ENCODE data around the gene SRSF3.

- TF ChIP-seq POLR2AphosphoS5 (IDR thresholded peaks at IDR 0.05; ENCODE audit: borderline replicate concordance, low read depth, low read length) (no peak), EZH2 (IDR thresholded peaks at IDR 0.05) (no peak), FOXP2 (optimal IDR thresholded peaks at IDR 0.05; ENCODE audit: control extremely low read depth, extremely low read length, insufficient read depth) (no peak)
Measured at GRCh38 chr6:36631326-36632011, 37.3 kb downstream of the SRSF3 start.
